Testis (tissue), 2 donors: Measurements from ENCODE around the gene NAT14.

Experiments
- POLR2A ChIP-seq: fragments of 450-650 bp; IDR thresholded peaks from one replicate; pipeline ENCODE4 v1.6.1; 2017; ENCODE audit warnings: antibody characterized with exemption, mild to moderate bottlenecking, moderate library complexity
- TF ChIP-seq, protein P1 (sequence below), 3 experiments: fragments of 450-650 bp in 2 of 3; fragments of 200-600 bp in 1 of 3; sonication (generic) in 1 of 3; IDR thresholded peaks; one replicate each; pipeline ENCODE4 v1.5.1; 2016 to 2019; ENCODE audit warnings: antibody characterized with exemption in 3 of 3, mild to moderate bottlenecking in 2 of 3, moderate library complexity in 1 of 3

DNA sequence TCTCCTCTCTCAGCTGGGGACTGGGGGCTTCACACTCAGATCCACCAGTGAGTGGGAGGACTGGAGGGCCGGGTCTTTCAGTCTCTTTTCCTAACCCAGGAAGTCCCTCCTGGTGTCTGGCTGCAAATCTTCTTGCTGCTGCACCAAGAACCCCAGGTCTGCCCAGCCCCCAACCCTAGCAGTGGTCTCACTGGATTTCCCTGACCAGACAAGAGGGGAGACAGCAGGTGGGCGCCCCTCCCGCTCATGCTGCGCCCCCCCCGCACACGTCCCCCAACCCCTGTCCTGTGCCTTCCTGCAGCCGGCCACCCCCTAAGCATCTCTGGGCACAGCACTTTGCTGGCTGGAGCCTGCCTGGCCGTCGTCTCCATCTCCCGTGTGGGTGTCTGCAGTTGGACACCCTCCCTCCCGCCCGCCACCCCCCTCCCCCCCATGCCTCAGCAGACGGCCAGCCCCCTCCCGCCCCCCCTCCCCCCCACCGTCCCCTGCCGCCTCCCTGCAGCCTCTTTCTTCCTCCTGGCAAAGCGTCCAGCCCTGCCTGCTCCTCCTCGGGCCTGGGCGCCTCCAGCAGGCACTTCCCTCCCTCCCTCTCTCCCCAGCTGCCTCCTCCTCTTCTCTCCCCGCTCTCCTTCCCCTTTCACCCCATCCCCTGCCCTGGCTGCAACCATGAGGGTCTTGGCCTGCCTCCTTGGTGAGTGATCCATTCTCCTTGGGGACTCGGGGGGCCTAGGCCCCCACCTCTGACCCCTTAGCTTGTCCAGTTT lies 3.1 kb downstream of the NAT14 start, which contains the start of gene SSC5D:
- TF ChIP-seq, protein P1, sequence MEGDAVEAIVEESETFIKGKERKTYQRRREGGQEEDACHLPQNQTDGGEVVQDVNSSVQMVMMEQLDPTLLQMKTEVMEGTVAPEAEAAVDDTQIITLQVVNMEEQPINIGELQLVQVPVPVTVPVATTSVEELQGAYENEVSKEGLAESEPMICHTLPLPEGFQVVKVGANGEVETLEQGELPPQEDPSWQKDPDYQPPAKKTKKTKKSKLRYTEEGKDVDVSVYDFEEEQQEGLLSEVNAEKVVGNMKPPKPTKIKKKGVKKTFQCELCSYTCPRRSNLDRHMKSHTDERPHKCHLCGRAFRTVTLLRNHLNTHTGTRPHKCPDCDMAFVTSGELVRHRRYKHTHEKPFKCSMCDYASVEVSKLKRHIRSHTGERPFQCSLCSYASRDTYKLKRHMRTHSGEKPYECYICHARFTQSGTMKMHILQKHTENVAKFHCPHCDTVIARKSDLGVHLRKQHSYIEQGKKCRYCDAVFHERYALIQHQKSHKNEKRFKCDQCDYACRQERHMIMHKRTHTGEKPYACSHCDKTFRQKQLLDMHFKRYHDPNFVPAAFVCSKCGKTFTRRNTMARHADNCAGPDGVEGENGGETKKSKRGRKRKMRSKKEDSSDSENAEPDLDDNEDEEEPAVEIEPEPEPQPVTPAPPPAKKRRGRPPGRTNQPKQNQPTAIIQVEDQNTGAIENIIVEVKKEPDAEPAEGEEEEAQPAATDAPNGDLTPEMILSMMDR (IDR thresholded peaks at IDR 0.05) = no peak
- TF ChIP-seq POLR2A = no peak
